ENCODE data around the gene TLE2. TPM values are rescaled to one million over a fixed set of nuclear protein-coding genes. Genes with fewer than 3 reads are reported as not detected.

TLE2 gene
- total and polyA plus RNA-seq, 2 of the 4 experiments (the other 2 are of a cell fraction): under 0.01 to 0.41 TPM

DNA sequence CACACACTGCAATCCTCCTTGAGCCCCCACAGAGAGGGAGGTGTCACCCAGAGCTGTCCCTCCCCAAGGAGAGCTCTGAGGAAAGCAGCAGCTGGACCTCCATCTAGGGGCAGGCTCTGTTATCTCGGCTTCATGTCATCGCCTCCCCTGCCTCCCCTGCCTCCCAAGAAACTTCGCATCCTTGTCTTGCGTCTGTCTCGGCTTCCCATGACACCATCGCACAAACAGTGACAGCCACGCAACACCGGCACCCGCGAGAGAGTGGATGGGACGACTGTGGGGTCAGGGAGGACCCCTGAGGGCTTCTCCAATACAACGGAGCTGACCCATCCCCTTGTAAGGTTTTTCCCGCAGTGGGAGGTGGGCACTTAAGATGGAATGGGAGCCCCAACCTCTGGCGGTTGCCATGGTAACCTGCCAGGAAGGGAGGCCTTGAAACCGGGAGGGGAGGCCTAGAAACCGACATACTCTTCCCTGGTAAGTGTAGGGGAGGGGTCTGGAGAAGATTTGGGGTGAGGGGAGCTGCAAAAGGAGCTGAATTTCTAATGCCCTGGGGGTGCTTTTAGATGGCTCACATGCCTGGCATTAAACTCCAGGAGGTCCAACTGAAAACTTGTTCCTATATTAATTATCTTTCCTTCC is 16.3 kb downstream of the TLE2 start:
- in situ Hi-C loops (cut with MboI; ENCODE audit: low sequenced_read_pairs): no loop called here
- no peak overlapping the region for H2BK15ac ChIP-seq (ENCODE audit: low read depth, low read length)
- intact Hi-C loops (cut with micrococcal nuclease): no loop called here
- no peak overlapping the region for H2AK9ac ChIP-seq (replicated peaks; ENCODE audit: low read depth, low read length, poor library complexity)
- no peak overlapping the region for H2AK5ac ChIP-seq (ENCODE audit: low read depth, low read length)
- TF ChIP-seq RFX5 (IDR thresholded peaks at IDR 0.05; ENCODE audit: low read depth, low read length) (no peak), RCOR1 (IDR thresholded peaks at IDR 0.05; ENCODE audit: insufficient replicate concordance, low read length) (no peak), MAZ (IDR thresholded peaks at IDR 0.05; ENCODE audit: borderline replicate concordance, low read depth, low read length) (no peak), MAFK (IDR thresholded peaks at IDR 0.05; ENCODE audit: low read depth, low read length) (no peak), NFE2L2 (IDR thresholded peaks at IDR 0.05; ENCODE audit: low read depth, low read length) (no peak), CEBPB (IDR thresholded peaks at IDR 0.05; ENCODE audit: low read depth, low read length) (no peak), MXI1 (IDR thresholded peaks at IDR 0.05; ENCODE audit: borderline replicate concordance, low read depth, low read length) (no peak), RAD21 (IDR thresholded peaks at IDR 0.05; ENCODE audit: low read length) (no peak), POLR2A (IDR thresholded peaks at IDR 0.05; ENCODE audit: low read depth, low read length) (no peak), FOS (IDR thresholded peaks at IDR 0.05; ENCODE audit: low read depth, low read length) (no peak), BHLHE40 (IDR thresholded peaks at IDR 0.05; ENCODE audit: low read depth, low read length) (no peak), SMC3 (IDR thresholded peaks at IDR 0.05; ENCODE audit: low read depth, low read length) (no peak), CHD1 (IDR thresholded peaks at IDR 0.05; ENCODE audit: low read depth, low read length) (no peak), ELK1 (IDR thresholded peaks at IDR 0.05; ENCODE audit: borderline replicate concordance, low read depth, low read length) (no peak)
- TF ChIP-seq, protein P1, sequence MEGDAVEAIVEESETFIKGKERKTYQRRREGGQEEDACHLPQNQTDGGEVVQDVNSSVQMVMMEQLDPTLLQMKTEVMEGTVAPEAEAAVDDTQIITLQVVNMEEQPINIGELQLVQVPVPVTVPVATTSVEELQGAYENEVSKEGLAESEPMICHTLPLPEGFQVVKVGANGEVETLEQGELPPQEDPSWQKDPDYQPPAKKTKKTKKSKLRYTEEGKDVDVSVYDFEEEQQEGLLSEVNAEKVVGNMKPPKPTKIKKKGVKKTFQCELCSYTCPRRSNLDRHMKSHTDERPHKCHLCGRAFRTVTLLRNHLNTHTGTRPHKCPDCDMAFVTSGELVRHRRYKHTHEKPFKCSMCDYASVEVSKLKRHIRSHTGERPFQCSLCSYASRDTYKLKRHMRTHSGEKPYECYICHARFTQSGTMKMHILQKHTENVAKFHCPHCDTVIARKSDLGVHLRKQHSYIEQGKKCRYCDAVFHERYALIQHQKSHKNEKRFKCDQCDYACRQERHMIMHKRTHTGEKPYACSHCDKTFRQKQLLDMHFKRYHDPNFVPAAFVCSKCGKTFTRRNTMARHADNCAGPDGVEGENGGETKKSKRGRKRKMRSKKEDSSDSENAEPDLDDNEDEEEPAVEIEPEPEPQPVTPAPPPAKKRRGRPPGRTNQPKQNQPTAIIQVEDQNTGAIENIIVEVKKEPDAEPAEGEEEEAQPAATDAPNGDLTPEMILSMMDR (conservative IDR thresholded peaks at IDR 0.05; ENCODE audit: low read depth, low read length): no peak
- TF ChIP-seq, protein P2, sequence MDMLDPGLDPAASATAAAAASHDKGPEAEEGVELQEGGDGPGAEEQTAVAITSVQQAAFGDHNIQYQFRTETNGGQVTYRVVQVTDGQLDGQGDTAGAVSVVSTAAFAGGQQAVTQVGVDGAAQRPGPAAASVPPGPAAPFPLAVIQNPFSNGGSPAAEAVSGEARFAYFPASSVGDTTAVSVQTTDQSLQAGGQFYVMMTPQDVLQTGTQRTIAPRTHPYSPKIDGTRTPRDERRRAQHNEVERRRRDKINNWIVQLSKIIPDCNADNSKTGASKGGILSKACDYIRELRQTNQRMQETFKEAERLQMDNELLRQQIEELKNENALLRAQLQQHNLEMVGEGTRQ (IDR thresholded peaks at IDR 0.05; ENCODE audit: low read depth, low read length): no peak
- H2BK20ac ChIP-seq (ENCODE audit: low read depth, low read length): no peak overlapping the region
- ChIA-PET POLR2A (ENCODE audit: unreplicated experiment) (no interaction called here), CTCF (interaction anchor here (1.5 kb wide), 1 partner anchor 11 kb away, joined by 3 read pairs; no protein-coding TSS in a partner anchor)
- no peaks in the 10 kb centered on the region for H3K9me1 ChIP-seq (ENCODE audit: insufficient read depth, low read length)
- H4K5ac ChIP-seq (ENCODE audit: low read depth, low read length): no peak overlapping the region
- no peak overlapping the region for H2BK5ac ChIP-seq (ENCODE audit: low read depth, low read length, poor library complexity, severe bottlenecking)
- 46% methylated on average over 6 of the region's 16 CpGs; no CpG with 5 or more reads in 1 of the 2 experiments for WGBS, 2 experiments (ENCODE audit: extremely low coverage in 2 of 2, insufficient read length in 1 of 2)
- dilution Hi-C loops (cut with HindIII; ENCODE audit: low sequenced_read_pairs, unreplicated experiment): no loop called here
- H3K14ac ChIP-seq (replicated peaks; ENCODE audit: low read depth, low read length): no peak overlapping the region
- ATAC-seq (ENCODE audit: low read depth): no peak
- no peak overlapping the region for H3K4me3 ChIP-seq (ENCODE audit: insufficient read depth, low read depth, low read length)
- BruUV-seq (replicated peaks): no TSS peak
- no peaks in the 10 kb centered on the region for H4K20me1 ChIP-seq (ENCODE audit: insufficient read depth, low read length)
- H3K79me1 ChIP-seq (ENCODE audit: low read depth in 1 of 2, low read length in 2 of 2): no peaks in the 10 kb centered on the region
- H4K91ac ChIP-seq (ENCODE audit: insufficient read depth, low read depth, low read length): no peak overlapping the region
- H3K9me3 ChIP-seq (ENCODE audit: control insufficient read depth, insufficient read depth, low read length): no peaks in the 10 kb centered on the region
- H3K27me3 ChIP-seq (ENCODE audit: control insufficient read depth, insufficient read depth, low read length): peaks cover 16% of the 10 kb centered on the region
- no peak overlapping the region for H2AFZ ChIP-seq (replicated peaks; ENCODE audit: low read length, poor library complexity)
- H3K18ac ChIP-seq (ENCODE audit: low read depth, low read length): no peak overlapping the region
- no peak overlapping the region for H3K9ac ChIP-seq (ENCODE audit: low read depth, low read length)
- H2BK120ac ChIP-seq (ENCODE audit: low read depth, low read length): no peak overlapping the region
- DNase-seq: no peak
- H3K27ac ChIP-seq (ENCODE audit: insufficient read depth, low read length): no peak overlapping the region
- no peaks in the 10 kb centered on the region for H3K4me1 ChIP-seq (ENCODE audit: control insufficient read depth, insufficient read depth, low read length)
- H4K8ac ChIP-seq (ENCODE audit: low read depth in 2 of 2, low read length in 2 of 2): no peak overlapping the region
- no peak overlapping the region for H3K56ac ChIP-seq (ENCODE audit: extremely low read depth, insufficient read depth, low read length)
- H3K4me2 ChIP-seq (ENCODE audit: low read depth, low read length): no peak overlapping the region
- no peaks in the 10 kb centered on the region for H3K36me3 ChIP-seq (ENCODE audit: control insufficient read depth, insufficient read depth, low read length)
- no peak overlapping the region for H3K23ac ChIP-seq (ENCODE audit: low read depth, low read length)
- H3K4ac ChIP-seq (ENCODE audit: low read depth, low read length): no peak overlapping the region
